ENCODE data around the gene B3GAT1.

DNA sequence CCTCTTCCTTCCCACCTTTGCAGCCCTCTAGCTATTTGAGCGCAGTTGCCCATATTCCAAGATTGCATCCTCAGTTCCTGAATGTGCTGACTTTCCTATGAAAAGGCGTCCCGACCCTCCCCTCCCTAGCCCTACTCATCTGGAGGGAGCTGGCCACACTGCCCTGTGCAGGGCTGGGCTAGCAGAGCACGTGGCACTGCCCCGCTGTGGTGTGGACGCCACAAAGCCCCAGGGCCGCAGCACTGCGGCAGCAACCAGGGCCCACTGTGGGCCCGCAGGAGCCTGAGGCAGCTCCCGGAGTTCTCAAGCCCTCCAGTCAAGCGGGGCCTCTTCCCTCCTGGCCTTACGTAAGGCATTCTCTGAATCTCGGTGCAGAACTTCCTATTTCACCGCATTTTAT lies 27.6 kb downstream of the B3GAT1 start:
- TF ChIP-seq, protein P1, sequence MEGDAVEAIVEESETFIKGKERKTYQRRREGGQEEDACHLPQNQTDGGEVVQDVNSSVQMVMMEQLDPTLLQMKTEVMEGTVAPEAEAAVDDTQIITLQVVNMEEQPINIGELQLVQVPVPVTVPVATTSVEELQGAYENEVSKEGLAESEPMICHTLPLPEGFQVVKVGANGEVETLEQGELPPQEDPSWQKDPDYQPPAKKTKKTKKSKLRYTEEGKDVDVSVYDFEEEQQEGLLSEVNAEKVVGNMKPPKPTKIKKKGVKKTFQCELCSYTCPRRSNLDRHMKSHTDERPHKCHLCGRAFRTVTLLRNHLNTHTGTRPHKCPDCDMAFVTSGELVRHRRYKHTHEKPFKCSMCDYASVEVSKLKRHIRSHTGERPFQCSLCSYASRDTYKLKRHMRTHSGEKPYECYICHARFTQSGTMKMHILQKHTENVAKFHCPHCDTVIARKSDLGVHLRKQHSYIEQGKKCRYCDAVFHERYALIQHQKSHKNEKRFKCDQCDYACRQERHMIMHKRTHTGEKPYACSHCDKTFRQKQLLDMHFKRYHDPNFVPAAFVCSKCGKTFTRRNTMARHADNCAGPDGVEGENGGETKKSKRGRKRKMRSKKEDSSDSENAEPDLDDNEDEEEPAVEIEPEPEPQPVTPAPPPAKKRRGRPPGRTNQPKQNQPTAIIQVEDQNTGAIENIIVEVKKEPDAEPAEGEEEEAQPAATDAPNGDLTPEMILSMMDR (IDR thresholded peaks at IDR 0.05), result no peak
- TF ChIP-seq POLR2AphosphoS5 (IDR thresholded peaks at IDR 0.05) (no peak), POLR2A (IDR thresholded peaks at IDR 0.05) (no peak)

Measured in transverse colon (tissue), 4 donors.